Hematopoietic multipotent progenitor cell treated with erythropoietin and hydrocortisone succinate and interleukin-3 and kit ligand, for 17 days (in vitro differentiated cells): ENCODE results near the gene TEX2.

ENCODE experiments used
- DNase-seq: peaks from one replicate; pipeline ENCODE4 v3.0.0-alpha.2; 2015; ENCODE audit warnings: low spot score

Gene TEX2

GRCh38 chr17:64156670-64157069 lies 106.4 kb downstream of the TEX2 start:
- DNase-seq = no peak

DNA sequence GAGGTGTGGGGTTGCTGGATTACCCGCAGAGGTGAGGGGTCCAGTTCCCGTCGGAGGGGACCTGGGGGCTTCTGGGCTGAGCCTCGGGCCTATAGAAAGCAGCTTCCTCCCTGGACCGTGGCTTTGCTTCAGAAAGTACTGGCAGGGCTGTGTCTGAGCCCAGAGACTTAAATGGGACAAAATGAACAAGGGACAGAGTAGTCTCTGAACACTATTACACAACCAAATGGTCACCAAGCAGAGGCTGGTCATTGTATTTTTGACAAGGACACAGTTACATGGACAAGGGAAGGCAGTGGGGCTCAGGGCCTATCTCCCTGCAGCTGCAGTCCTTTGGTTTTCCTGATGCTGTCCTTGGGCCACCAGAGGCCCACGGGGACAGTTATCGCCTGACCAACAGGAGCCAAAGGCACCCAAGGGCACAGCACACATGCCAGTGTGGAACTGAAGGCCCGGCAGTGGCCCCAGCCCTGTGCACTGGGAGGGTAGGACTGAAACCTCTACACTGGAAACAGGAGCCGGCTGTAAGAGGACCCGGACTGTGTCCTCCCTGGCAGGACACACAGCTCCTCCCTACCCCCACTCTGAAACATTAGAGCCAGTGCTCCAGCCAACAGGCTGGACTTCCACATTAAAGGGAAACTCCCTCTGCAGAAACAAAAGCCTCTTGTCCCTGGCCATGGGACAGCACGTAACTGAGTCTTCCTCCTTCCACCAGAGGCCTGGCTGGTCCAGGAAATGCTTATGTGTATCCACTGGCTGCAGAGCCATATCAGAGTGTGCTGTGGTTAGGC lies 107.1 kb downstream of the TEX2 start:
- DNase-seq = no peak

GRCh38 chr17:64155129-64155528 lies 107.9 kb downstream of the TEX2 start:
- DNase-seq = no peak

- no peak for DNase-seq
These were observed 108.3 kb downstream of the TEX2 start for GRCh38 chr17:64154717-64155116.

- no peak for DNase-seq
These were observed 108.8 kb downstream of the TEX2 start for GRCh38 chr17:64154313-64154695.

DNA sequence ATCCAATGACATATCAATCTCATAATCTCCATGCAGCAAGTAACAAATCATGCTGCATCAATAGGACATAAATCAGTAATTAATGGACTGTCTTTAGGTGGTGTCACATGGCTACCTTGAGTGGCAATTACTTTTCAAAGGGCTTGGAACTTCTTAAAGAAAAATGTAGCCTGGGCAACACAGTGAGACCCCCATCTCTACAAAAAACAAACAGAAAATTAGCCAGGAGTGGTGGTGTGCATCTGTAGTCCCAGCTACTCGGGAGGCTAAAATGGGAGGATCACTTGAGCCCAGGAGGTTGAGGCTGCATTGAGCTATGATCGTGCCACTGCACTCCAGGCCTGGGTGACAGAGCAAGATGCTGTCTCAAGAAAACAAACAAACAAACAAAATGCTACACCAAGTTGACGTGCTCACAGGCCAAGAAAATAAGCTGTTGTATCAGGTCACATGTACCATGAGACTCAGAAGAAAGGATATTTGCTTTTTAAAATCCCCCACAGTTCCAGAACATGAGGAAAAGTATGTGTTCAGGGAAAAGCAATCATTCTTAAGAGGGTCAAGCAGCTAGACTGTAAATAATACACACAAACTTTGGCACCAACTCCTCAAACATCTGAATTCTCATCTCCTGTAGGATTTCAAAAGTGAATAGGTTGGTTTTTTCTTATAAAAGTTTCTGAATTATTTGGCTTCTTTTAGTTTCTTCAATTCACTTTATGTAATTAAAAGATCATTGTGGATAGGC lies 109.3 kb downstream of the TEX2 start:
- DNase-seq = no peak

DNA sequence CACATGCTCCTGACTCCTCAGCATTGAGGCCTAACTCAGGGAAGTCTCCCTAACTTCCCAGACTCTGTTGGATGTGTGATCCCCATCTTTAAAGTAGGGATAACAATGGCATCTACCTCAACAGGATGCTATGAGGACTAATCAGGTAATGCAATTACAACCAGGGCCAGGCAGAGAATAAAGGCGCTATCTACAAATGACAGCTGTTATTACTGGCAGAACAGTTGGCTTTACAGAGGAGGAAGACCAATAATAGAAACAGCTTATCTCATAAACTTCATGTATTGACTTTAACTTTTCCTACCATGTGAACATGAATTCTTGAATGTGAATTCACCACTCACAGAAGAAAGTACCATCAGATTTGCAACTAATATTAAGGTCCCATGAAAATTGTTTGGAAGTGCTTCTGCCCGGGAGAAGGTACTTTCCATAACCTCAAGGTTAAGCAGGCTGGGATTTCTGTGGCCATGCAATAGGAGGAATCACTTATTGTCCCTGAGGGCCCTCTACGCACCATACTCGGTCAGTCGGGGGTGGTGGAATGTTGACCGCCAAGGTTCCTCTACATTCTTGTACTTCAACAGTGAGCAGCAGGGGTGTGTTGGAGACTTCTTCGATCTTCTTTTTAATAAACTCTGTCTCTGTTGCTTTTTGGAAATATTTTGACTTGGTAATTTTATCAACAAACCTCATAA lies 110.5 kb downstream of the TEX2 start:
- DNase-seq = no peak

GRCh38 chr17:64151016-64151368 lies 112.1 kb downstream of the TEX2 start:
- DNase-seq = no peak

DNA sequence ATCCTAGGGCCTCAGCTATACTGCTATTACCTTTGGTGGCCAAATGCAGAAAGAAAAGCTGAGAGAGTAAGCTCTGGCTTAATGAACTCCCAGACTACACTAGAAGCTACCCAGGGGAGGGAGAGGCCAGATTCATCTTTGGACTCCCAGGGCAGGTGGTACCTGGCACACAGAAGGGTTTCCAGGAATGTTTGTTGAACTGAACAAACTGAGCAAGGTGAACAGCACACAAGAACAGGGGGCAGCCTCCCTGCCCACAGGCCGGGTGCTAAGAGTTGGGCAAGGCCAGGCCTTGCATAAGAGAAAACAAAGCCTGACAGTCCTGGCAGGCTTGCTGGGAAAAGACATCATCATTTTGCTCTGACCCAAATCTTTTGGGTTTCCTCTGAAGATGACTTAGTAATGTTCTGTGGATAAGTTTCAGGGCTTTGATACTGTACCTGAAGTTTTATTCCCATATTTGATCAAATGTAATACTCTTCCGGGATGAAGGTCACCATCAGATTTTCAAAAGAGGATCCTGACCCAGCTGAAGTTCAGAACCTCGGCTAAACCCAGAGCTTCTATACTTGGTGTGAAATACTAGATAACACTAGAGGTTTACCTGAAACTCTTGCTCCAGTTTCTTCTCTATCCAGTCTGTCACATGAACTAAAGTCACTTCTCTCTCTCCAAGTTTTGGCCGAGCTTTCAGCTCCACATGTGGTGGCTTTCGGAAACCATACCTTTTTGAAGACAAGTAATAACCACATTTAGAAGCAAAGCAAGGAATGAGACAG lies 112.6 kb downstream of the TEX2 start:
- DNase-seq = no peak

DNA sequence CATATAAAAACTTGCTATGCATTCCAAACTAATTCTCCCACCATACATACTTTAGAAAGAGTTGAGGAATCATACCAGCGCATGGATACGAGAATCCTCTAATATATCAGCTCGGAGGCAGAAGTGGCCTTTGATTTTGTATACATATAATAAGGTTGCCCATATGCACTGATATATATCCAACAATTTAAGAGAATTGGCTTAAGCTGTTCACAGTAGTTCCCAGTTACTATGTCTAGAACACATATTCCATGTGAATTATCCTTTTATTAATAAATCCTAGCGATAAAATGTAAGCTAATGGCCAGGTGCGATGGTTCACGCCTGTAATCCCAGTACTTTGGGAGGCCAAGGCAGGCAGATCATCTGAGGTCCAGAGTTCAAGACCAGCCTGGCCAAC lies 113.9 kb downstream of the TEX2 start:
- DNase-seq = no peak

- peak; percentile 29 for DNase-seq
These were observed 114.4 kb downstream of the TEX2 start for GRCh38 chr17:64148699-64149098.

DNA sequence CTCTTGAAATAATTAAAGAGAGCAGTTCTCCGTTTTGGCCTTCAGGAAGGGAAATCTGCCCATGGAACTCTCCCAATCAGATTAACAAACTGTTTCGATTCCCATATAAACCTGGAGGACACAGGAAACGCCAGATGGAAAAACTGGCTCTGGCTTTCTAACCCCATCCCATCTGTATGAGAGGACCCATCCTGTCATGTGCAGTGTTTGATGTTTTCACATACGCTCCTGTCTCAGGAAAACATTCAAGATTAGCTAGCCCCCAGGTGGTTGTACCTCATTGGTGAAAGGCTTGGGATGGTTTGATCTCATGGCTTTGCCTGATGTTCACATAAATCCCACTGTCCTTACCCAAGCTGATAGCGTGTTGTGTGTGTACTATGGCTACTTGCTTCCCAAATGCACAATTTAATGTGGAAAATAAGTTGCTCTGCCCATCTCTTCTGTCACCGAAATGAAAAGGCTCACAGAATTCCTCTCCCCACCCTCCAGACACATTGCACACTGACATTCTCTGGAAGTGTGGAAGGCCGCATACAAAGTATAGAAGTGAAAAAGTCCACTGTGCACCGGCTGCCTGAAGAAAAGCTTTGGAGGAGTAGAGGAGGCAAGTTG lies 114.9 kb downstream of the TEX2 start:
- no peak for DNase-seq

GRCh38 chr17:64147110-64148016 lies 115.7 kb downstream of the TEX2 start:
- no peak for DNase-seq

DNA sequence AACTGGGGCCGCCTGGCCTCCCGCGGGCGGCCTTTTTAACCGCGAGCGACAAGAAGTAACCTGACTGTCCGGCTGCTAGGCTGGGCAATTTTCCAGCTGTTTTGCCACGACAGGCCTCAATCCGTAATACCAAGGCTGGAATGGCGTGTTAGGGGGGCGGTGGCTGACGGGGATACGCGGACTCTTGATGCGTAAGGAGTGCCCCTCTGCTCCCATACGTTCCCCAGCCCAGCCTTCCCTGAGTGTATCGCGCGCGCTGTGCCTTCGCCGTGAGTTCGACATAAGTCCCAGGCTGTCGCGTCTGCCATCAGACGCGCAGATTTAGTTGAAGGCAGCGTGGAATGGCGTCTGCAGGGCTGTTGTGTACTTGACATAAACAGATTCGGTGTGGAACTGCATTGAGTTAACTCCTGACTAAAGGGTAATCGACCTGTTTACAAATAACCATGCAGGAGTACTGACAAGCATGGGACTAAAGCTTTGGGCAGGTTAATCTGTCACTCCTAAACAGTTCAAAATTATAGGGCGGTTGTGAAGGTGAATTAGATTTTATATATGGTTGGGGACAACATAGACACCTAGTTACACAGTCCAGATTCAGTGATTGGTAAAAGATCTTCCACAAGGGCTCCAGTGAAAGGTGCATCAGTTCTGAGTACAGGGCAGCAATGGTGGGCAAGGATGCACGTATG lies 116.5 kb downstream of the TEX2 start:
- DNase-seq = peak; percentile 66

GRCh38 chr17:64145751-64146417 lies 117.2 kb downstream of the TEX2 start:
- peak; percentile 98 for DNase-seq

GRCh38 chr17:64145375-64145750 lies 117.7 kb downstream of the TEX2 start:
- no peak for DNase-seq

GRCh38 chr17:64139542-64139941 lies 123.5 kb downstream of the TEX2 start:
- DNase-seq = no peak

GRCh38 chr17:64138441-64138840 lies 124.6 kb downstream of the TEX2 start:
- DNase-seq = no peak

DNA sequence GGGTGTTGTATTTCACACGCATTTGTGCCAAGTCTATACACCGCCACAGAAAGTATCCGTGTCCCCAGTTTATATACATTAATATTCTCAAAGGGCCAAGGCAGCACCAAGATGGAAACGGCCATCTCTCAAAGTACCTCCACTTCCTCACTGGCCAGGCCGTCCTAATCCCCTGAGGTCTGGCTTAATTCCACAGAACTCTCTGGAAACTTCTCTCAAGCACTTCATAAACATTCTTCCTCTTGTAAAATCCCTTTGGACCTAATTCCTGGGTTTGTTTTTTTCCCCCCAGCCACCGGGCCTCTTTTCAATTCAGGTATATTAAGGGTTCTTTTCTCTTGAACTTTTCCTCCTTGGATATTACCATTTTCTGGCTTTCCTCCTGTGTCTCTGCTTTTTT lies 128.1 kb downstream of the TEX2 start:
- no peak for DNase-seq
